ENCODE results near the gene BSPRY. TPM values are rescaled to one million over a fixed set of nuclear protein-coding genes. Genes with fewer than 3 reads are reported as not detected.

BSPRY gene
- total and polyA plus RNA-seq, 2 donors (not counting 1 experiment from before 2014, with no cell fraction given), result 0.42 to 0.59 TPM

DNA sequence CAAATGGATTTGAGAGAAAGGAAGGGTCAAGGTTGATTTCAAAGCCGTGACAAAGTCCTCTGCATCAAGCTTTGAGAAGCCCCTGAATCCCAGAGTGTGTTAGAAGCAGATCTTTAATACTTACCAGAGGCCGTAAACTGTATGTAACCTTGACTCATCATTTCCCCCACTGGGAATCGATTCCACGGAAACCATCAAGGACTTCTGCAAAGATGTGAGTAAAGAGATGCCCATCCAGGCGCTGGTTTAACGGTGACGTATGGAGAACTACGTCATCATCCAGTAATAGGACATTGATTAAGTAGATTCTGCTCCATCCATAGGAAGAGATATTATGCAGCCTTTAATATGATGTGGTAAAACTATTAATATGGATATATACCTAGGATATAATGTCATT is 47.8 kb upstream of the BSPRY start:
- ChIA-PET CTCF (no interaction called here), POLR2A (no interaction called here)
- Histone ChIP-seq H2AFZ (ENCODE audit: insufficient read depth, low read depth, low read length, poor library complexity, severe bottlenecking) (no peak overlapping the region), H3K4me1 (ENCODE audit: control insufficient read depth in 2 of 2, insufficient read depth in 2 of 2, low read length in 2 of 2) (no peaks in the 10 kb centered on the region), H3K9ac (ENCODE audit: low read length) (no peak overlapping the region), H4K20me1 (ENCODE audit: control insufficient read depth, insufficient read depth, low read length, poor library complexity, severe bottlenecking) (no peaks in the 10 kb centered on the region), H3K4me2 (replicated peaks; ENCODE audit: low read depth, low read length, poor library complexity, severe bottlenecking) (no peak overlapping the region), H3K9me3 (ENCODE audit: control extremely low read depth in 1 of 3, control insufficient read depth in 2 of 3, insufficient read depth in 1 of 3, low read length in 2 of 3) (no peaks in the 10 kb centered on the region), H3K79me2 (ENCODE audit: control insufficient read depth, insufficient read depth, low read length) (no peaks in the 10 kb centered on the region), H3K27ac (ENCODE audit: low read length in 2 of 2) (no peak overlapping the region), H3K36me3 (replicated peaks in 1 of 2; ENCODE audit: control extremely low read depth in 1 of 2, control insufficient read depth in 1 of 2, extremely low read depth in 1 of 2, insufficient read depth in 2 of 2, low read length in 1 of 2) (no peaks in the 10 kb centered on the region), H3K4me3 (ENCODE audit: control extremely low read depth in 1 of 5, extremely low read depth in 1 of 5, insufficient read depth in 1 of 5, low read depth in 2 of 5, low read length in 4 of 5) (no peak overlapping the region), H3K27me3 (replicated peaks in 1 of 4; ENCODE audit: control extremely low read depth in 1 of 4, control insufficient read depth in 3 of 4, insufficient read depth in 4 of 4, low read length in 3 of 4) (peaks cover 0 to 5% (median 0%) of the 10 kb centered on the region in 4 experiments)
- no peaks in the 10 kb centered on the region for H3K4me1 Mint-ChIP-seq
- TF ChIP-seq CTCF (IDR thresholded peaks at IDR 0.05), result no peak
- no peak for TF ChIP-seq EZH2 (IDR thresholded peaks at IDR 0.05; ENCODE audit: borderline replicate concordance, insufficient read depth, low read depth, low read length, poor library complexity, severe bottlenecking)
- WGBS (ENCODE audit: insufficient coverage), result 89% methylated on average over 2 of the region's 8 CpGs
- no peak overlapping the region for H3K4me3 Mint-ChIP-seq
- peaks cover 31% of the 10 kb centered on the region for H3K27me3 Mint-ChIP-seq
- H3K9me3 Mint-ChIP-seq (ENCODE audit: insufficient read depth), result no peaks in the 10 kb centered on the region
- no peak overlapping the region for H3K27ac Mint-ChIP-seq
- ATAC-seq (ENCODE audit: low read depth), result no peak
- intact Hi-C loops (cut with micrococcal nuclease), result no loop called here
- DNase-seq, result no peak

DNA sequence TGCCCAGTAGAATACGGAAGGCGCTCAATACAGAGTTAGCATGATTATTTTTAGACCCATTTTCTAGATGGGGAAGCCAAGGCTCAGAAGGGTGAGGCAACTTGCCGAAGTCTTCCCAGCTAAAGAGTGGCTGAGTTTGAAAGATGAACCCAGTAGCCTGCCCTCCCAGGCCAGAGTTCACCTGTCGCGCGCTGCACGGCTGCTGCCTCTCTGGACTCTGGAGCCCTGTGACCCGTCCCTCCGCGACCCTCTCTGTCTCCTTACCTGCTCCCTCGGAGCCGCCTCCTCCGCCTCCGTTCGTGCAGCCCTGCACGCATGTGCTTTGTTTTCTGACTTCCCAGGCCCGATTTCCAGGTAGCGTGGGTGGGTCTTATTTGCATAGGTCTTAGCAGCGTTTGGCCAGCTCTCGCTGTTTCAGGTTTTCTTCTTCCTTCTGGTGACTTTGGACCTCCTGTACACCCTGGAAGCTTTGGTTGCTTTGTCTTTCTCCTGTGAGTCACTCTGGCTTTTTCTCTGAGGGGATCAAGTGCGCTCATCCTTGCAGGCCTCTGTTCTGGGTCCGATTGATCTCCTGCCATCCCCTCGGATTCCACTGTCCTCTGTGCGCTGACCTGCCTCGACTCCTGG is 46.4 kb upstream of the BSPRY start, which contains the start of gene RNF183:
RNF183 (minus strand) TSS at position 585 of the 627 bp plus-strand sequence. CDS start 5,192 bp downstream, outside the sequence.
- Histone ChIP-seq H3K27ac (ENCODE audit: low read length in 2 of 2) (no peak within 1 kb of the TSS), H3K9me3 (ENCODE audit: control extremely low read depth in 1 of 3, control insufficient read depth in 2 of 3, insufficient read depth in 1 of 3, low read length in 2 of 3) (no peaks in the 10 kb centered on the region), H3K36me3 (replicated peaks in 1 of 2; ENCODE audit: control extremely low read depth in 1 of 2, control insufficient read depth in 1 of 2, extremely low read depth in 1 of 2, insufficient read depth in 2 of 2, low read length in 1 of 2) (no peaks in the 10 kb centered on the region), H3K4me1 (ENCODE audit: control insufficient read depth in 2 of 2, insufficient read depth in 2 of 2, low read length in 2 of 2) (no peaks in the 10 kb centered on the region), H3K9ac (ENCODE audit: low read length) (no peak within 1 kb of the TSS), H2AFZ (ENCODE audit: insufficient read depth, low read depth, low read length, poor library complexity, severe bottlenecking) (no peak within 1 kb of the TSS), H3K27me3 (replicated peaks in 1 of 4; ENCODE audit: control extremely low read depth in 1 of 4, control insufficient read depth in 3 of 4, insufficient read depth in 4 of 4, low read length in 3 of 4) (peaks cover 0 to 5% (median 0%) of the 10 kb centered on the region in 4 experiments), H3K79me2 (ENCODE audit: control insufficient read depth, insufficient read depth, low read length) (no peaks in the 10 kb centered on the region), H3K4me3 (ENCODE audit: control extremely low read depth in 1 of 5, extremely low read depth in 1 of 5, insufficient read depth in 1 of 5, low read depth in 2 of 5, low read length in 4 of 5) (no peak within 1 kb of the TSS), H3K4me2 (replicated peaks; ENCODE audit: low read depth, low read length, poor library complexity, severe bottlenecking) (no peak within 1 kb of the TSS), H4K20me1 (ENCODE audit: control insufficient read depth, insufficient read depth, low read length, poor library complexity, severe bottlenecking) (no peaks in the 10 kb centered on the region)
- CTCF ChIA-PET, result no interaction called here
- POLR2A ChIA-PET, result no interaction called here
- intact Hi-C loops (cut with micrococcal nuclease), result no loop called here
- Mint-ChIP-seq H3K4me3 (no peak within 1 kb of the TSS), H3K27me3 (peaks cover 31% of the 10 kb centered on the region), H3K4me1 (no peaks in the 10 kb centered on the region), H3K9me3 (ENCODE audit: insufficient read depth) (no peaks in the 10 kb centered on the region), H3K27ac (no peak within 1 kb of the TSS)
- DNase-seq (no peak), ATAC-seq (ENCODE audit: low read depth) (no peak)
- 91% methylated on average over 25 of the region's 25 CpGs for WGBS (ENCODE audit: insufficient coverage)
- TF ChIP-seq CTCF (IDR thresholded peaks at IDR 0.05) (no peak), EZH2 (IDR thresholded peaks at IDR 0.05; ENCODE audit: borderline replicate concordance, insufficient read depth, low read depth, low read length, poor library complexity, severe bottlenecking) (no peak)

Data from B cell (primary cell).